ENCODE measurements around the gene KCNK3.

DNA sequence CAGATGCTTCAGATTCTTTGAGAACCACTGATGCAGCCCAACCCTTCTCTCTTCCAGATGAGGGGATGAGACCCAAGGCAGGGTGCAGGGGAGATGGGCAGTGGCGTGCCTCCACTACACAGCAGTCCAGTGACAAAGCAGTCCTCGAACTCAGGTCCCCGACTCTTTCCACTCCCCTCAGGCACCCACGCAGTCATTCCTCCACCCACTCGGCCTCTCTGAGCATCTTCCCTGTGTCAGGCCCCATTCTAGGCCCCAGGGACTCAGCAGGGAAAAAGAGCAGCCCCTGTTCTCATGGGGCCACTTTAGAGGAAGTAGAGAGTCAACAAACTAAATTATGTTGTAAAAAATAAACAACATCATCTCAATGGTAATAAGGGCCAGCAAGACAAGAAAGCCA is 15.2 kb downstream of the KCNK3 start:
- TF ChIP-seq GATA3 (IDR thresholded peaks at IDR 0.05; ENCODE audit: low read depth, low read length) (no peak), GATA2 (IDR thresholded peaks at IDR 0.05; ENCODE audit: low read depth, low read length) (no peak)

Data from SH-SY5Y (cell line).